GM21526 (cell line): Measurements from ENCODE around the gene HAUS7.
"Not testable (repeated sequence)": the region's sequence is repeated elsewhere in the genome, so short reads cannot be mapped to it uniquely, and the experiment has no call there.

Source experiments
- ATAC-seq: cut with Tn5 transposase; IDR thresholded peaks from one replicate; pipeline ENCODE4 v1.9.1; 2021; ENCODE audit warnings: moderate library complexity; ENCODE audit not compliant: unreplicated experiment, low FRiP score

Gene HAUS7

DNA sequence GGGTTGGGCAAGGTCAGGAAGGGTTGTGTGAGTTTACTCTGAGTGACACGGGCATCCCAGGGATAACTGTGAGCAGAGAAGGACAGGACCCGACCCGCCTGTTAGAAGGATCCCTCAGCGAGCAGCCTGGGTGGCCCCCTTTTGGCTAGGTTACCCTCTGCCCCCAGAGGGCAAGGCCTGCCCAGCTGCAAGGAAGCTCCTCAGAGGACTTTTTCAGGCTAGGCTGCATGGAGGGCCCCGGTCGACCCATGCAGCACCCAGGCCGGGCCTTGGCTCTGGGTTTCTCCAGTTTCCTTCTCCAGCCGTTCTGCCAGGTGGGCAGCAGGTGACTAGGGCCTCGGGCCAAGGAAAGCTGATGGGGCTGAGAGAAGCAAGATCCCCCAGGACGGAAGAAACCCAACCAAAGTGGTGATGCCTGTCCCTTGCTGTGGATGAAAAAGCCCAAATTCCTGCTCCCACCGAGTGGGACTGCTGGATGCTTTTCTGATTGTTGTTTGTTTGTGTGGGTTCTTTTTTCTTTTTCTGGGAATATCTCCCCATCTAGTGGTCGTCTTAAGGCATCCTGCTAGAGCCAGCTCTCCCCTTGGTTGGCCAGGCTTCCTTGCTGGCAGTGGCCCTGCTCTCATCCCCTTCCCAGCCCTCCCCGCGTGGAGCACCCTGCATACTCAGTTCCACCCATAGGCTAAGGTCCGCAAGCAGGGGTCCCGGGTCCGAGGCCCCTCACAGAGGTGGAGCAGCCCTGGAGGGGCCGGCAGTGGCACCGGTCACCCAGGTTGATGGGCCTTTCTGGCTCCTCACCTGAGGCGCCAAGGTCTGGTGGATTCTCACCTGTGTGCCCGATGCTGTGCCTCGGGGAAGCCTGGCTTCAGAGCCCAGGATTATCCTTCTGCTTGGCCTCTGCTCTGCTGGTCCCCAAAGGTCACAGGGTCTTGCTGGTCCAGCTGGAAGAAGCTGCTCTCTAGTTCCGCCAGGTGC lies 57.3 kb downstream of the HAUS7 start:
- no peak for ATAC-seq

DNA sequence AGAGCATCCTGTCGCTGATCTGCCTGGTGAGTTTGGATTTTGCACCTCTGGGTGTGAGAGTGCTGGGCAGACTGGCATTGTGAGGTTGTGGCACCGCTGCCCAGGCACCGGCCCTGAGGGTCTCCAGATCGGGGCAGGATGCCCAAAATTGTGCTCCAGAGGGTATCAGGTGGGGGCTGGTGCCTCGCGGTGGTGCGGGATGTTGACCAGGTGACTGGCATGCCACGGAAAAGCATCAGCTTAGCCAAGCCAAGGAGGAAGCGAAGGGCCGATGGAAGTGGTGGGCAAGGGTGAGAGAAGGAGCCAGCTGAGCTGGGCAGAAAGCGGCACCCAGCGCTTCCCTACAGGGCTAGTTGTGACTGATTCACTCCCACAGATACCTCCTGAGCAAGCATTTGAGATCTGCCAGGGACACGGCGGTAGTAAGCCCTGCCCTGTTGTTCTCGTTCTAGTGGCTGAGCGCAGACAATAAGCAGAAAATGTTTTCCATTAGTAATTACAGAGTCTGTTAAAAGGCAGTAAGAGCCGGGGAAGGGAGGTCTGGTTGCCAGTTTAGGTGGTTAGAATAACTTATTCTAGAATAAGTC lies 58.3 kb downstream of the HAUS7 start:
- no peak for ATAC-seq

DNA sequence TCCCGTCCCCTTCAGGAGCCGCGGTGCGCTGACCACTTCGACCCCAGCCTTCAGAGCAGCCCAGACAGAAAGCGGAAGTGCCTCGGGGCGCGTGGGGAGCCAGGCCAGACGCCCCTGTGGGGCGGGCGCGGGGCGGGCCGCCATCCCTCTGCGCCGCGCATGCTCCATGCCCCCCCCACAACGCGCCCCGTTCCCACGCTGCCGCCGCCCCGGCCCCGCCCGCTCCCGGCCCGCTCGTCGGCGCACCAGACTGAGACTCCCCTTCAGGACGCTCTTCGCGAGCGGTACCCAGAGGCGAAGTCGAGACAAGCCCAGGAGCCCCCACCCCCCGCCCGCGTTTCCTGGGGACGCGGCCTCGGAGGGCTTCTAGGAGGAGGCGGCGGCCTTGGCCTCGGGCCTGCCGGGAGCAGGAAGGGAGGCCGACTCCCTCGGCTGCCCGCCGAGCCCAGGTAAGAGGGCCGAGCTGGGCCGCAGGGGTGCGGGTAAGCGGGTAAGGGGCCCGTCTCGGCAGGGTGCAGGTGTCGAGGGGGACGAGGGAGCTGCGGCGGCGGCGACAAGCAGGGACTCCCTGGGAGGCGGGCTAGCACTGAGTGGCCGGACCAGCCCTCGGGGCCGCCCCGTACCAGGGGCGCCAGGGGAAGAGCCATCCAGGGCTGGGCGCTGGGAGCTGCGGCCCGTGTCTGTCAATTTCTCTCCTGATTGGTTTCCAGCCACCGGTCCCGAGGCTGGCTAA lies 59.0 kb downstream of the HAUS7 start, which contains the start of gene ZFP92:
ZFP92 (plus strand) TSS at position 218 of the 733 bp plus-strand sequence. CDS start 6,851 bp downstream, outside the sequence.
- ATAC-seq, result peak; percentile 64

DNA sequence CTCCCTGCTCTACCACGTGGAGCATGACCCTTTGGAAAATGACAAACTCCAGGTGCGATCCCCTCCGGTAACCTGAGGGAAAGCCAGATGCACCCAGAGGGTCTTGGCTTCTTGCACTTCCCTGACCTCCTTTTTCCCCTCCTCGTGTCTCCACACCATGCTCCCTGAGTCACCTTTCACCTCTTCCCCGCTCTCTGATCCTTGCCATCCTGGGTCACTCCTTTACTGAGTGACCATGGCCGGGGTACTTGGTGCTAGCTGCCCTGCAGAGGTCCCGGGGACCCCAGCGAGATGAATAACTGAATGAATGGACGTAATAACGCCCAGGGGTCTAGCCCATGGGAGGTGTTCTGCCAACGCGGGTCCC lies 59.5 kb downstream of the HAUS7 start:
- ATAC-seq, result no peak

DNA sequence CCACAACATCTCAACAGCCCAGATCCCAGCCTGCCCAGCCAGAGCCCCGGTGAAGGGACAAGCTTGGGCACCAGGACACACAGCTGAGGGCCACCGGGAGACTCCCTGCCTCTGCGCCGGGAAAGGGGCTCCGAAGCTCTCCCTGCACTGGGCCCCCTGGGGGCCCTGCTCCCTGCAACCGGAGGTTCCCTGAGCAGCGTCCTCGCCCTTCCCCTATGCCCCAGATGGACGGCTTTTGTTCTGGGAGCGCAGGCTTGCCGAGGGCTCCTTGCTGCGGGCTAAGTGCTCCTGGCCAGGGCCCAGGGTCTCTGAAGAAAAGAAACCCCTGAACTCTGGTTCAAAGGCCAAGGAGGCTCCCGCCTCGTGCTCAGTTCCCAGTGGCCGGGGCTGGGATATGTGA lies 60.0 kb downstream of the HAUS7 start:
- no peak for ATAC-seq

DNA sequence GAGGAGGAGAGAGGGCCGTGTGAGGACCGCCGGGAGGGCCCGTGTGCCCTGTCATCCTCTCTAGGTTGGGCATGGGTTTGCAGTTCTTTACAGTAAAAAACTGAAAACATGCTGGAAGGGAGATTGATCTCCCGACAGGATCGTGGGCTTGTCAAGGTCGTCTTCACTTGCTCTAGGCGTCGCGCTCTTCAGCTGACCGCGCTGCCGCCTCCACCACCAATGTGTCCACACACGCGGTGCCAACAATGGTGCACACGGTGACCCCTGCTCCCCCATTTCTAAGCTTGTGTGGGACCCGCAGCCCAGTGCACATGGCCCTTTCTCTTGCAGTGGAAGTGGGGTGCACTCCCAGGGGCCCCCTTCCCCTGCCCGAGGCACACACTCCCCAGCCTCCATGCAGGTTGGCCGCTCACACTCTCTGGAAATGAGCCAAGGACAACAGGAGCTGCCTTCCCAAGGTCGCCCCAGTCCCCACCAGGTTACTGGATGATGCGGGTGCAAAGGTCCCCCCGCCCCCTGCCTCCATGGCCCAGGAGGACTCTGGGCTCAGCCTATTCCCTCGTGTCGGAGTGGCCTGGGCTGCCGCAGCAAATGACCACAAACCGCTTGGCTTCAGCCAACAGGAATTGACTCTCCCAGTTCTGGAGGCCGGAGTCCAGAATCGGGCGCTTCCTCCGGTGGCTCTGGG lies 60.8 kb downstream of the HAUS7 start:
- ATAC-seq, result no peak

DNA sequence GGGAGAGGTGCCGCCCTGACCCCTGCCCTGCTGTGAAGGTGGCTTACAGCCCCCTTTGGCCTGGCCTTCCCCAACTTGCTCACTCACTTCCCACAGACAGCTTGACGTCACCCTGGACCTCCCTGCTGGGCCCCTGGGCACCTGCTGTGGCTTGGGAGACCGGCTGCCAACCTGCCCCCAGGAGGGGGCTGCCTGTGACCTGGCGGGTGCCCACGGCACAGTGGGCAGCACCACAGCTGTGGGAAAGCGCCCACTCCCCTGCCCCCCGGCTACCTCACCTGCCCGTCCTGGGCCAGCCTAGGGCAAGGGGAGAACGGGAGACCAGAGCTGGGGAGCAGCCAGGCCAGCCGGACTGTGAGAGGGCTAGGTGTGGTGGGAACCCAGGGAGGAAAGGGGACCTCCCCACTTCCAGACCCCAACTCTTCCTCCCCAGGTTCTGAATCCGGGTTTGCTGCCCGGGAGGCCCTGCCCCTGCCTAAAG lies 61.5 kb downstream of the HAUS7 start:
- no peak for ATAC-seq

DNA sequence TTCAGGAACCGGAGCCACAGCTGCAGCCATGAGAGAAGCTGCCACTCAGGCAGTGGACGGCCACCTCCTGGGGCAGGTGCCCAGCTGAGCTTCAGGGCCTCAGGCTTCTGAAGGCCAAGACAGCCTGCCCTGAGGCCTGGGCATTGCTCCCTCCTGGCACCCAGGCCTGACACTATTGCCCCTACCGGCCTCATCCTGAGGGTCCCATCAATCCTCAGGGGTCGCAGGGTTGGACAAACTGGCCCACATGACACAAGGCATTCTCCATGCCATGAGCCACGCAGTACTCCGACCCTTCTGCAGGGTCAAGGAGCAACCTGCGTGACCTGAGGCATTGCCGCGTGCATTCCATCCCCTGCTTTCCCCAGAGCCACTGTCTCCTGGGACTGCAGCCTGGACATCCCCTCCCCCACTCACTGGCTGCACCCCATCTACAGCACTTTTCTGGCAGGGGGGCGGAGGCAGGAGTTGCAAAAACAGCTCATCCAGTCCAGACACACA lies 62.1 kb downstream of the HAUS7 start:
- no peak for ATAC-seq

DNA sequence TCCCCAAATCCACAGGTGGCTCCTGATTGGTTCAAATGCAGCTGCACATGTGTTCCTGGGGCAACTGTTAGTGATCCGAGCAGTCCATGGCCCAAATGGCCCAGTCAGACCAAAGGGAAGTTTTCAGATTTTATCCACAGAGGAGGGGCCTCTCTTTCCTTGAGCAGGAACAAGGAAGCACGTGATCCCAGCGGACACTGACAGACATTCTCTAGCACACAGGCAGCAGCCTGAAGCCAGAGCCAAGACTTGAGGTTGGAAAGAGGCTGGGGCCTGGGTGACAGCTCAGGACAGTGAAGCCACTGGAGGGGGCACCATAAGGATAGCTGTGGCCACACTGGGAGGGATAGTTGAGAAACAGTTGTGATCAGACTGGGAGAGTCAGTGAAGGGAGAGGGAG lies 62.6 kb downstream of the HAUS7 start:
- no peak for ATAC-seq

DNA sequence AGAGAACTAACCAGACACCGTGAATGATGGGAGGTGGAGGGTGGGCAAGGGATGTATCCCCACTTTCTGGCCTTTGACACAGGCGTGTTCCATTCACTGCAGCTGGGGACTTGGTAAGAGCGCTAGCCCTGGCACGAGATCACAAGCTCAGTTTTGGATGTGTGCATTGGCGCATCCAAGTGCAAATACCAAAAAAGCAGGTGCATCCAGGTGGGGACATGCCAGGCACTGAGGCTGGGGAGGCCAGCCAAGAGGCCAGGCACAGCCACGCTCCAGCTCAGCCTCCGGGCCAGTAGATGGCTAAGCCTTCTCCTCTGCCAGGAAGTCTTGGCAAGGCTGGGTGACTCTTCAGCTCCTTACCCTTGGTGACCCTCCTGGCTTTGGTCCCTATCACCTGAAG lies 63.5 kb downstream of the HAUS7 start:
- ATAC-seq, result no peak

DNA sequence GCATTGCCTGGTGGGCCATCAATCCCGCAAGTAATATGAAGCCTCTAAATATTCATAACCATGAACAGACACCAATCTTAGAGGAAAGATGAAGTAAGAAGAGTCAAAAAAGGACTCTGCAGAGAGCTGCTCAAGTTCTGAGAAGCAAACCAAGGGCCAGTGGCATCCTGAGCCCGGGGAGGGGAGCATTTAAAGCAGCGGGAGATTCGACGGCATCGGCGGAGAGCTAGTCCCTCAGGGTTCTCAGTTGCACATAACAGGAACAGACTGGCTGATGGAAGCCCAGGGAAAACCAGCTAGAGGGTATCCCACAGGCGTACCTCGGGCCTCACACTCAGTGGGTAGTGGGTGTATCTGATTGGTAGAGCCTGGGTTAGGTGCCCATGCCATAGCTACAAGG lies 64.4 kb downstream of the HAUS7 start:
- ATAC-seq, result no peak

DNA sequence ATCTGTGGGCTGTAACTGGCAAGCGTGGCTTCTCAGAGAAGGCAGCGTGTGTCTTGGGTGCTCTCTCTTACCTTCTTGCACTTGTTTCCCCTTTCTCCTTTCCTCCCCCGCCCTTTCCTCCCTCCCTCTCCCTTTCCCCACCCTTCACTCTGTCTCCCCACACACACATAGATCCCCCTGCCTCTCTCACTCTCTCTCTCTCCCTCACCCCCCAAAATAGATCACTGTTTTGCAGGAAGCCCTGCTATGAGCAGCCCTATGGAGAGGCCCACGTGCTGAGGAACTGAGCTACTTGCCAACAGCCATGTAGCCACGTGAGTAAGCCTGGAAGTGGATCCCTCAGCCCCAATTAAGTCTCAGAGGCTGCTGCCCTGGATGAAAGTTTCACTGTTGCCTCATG lies 65.0 kb downstream of the HAUS7 start:
- ATAC-seq, result no peak

DNA sequence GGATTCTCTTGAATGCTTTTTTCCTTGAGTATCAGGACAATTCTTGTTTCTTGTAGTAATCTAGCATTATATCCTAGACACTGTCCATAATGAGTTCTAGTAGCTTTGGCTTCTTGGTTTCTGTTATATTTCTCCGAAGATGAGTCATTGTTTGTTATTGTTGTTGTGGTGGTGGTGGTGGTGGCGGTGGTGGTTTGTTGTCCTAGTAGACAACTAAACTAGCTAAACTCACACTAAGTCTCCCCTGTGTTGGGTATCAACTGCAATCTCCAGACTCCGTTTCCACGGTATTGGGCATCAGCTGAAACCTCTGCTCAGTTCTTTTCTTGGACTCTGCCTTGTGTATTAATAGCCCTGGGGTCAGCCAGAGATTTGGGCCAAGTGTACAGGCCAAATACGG lies 66.0 kb downstream of the HAUS7 start:
- ATAC-seq, result not testable (repeated sequence)

DNA sequence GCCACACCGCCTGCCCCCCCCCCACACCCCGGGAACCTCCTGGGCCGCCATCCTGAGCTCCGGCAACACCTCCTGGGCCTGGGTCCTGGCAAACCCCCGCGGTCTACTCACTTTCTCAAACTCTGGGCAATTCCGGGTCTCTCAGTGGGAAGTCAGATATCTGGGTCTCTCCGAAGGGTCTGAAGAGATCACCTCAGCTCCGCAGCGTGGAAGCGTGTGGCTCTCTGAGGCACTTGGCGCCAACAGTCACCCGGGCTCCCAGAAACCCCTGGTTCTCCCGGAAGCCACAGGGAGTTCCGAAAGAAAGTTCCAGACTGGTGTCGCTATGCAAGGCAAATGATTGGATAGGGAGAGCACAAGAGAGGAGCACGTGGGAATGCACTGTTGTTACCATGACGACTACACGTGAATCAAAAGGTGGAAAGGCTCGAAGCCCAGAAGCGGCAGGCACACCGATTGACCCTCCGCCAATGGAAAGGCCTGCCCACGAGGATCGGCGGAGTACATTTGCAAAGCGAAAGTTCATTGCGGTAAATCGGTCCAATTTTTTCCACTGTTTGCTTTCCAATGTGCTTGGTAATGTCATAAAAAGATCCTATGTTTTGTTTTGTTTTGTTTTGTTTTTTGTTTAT lies 69.1 kb downstream of the HAUS7 start, which contains the start of gene PNMA6E:
PNMA6E (minus strand) TSS at position 218 of the 632 bp plus-strand sequence. CDS start 2,501 bp downstream, outside the sequence.
- ATAC-seq, result no peak

DNA sequence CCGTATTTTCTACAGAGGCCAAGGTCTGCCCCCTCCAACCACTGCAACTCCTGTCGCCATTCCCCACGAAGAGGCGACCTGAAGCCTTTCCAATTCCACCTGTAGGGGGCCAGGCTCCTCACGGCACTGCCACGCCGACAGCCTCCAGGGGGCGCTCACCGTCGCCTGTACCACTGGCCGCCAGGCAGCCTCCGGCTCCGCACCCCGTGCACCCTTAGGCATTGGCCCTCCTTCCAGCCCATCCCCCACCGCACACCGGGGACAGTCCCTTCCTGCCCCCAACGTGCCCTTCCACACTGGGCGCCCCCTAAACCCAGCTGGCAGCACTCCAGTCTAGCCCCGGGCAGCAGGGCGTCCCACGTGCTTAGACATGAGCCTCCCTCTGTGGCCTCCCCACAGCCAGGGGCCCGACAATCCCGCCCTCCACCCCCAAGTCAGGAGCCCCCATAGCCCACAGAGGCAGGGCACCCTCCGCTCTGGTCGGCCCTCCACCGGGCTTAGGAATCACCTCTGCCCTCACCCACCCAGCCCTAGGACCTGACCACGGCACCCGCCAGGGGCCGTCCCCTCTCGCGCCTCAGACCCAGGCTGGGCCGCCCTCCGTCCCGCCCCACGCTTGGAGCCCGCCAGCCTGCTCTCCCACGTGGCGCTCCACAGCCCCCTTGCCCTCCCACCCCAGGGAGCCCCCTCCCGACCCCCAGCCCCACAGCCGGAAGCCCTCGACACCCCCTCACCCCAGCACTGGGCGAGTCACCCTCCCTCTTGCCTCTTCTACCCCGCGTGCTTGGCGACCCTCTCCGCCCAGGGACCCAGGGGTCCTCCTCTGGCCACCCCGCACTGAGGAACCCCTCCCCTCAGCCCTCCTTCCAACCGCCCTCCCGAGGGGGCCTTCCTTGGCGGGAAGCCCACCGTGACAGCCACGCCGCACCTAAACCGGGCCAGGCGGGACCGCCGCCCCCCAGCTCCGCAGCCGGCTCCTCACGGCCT lies 69.9 kb downstream of the HAUS7 start:
- no peak for ATAC-seq

DNA sequence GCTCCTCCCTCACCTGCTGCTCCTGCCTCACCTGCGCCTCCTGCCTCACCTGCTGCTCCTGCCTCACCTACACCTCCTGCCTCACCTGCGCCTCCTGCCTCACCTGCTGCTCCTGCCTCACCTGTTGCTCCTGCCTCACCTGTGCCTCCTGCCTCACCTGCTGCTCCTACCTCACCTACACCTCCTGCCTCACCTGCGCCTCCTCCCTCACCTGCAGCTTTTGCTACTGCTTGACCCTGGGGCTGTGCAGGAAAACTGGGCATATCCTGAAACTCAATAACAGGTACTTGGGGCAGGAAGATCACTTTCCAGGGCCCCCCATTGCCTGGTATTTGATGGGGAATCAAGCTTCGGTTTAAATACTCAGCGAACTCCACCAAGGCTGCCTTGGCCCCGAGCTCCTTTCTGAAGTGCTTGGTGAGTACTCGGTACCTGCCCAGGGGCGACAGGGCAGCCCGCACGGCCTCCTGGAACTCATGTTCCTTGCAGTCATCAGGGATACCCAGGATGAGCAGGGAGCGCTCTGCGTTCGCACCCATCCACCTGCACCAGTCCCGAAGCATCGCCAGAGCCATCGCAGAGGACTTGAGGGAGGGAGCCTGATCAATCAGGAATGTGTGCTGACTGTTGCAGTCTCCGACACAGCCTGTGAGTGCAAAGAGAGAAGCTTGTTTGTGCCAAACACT lies 72.0 kb downstream of the HAUS7 start:
- ATAC-seq, result no peak
